Keratinocyte (primary cell): ENCODE measurements around the gene DNAI2. TPM values are rescaled to one million over a fixed set of nuclear protein-coding genes. Genes with fewer than 3 reads are reported as not detected.

Experiments used
- DNase-seq: peaks from one replicate; pipeline ENCODE4 v3.0.0-alpha.2; 2011; ENCODE audit warnings: low read depth, missing footprints, low spot score
- FAIRE-seq: peaks from 2 replicates; lab custom pipeline; 2011; peaks lifted over from hg19 to GRCh38; lab: Jason Lieb, UNC
- H2AFZ ChIP-seq: 2 replicates; pipeline ENCODE4 v1.6.0; 2012; ENCODE audit warnings: low read length, control low read depth, inconsistent platforms; ENCODE audit not compliant: control insufficient read depth
- H3K27ac ChIP-seq: 2 replicates; pipeline ENCODE4 v1.5.1; 2011; ENCODE audit warnings: low read length; ENCODE audit not compliant: control insufficient read depth, insufficient read depth
- H3K27me3 ChIP-seq: 3 replicates; pipeline ENCODE4 v1.6.0; 2011; ENCODE audit warnings: low read length; ENCODE audit not compliant: control insufficient read depth, insufficient read depth; ENCODE audit errors: extremely low read depth
- H3K36me3 ChIP-seq, 2 experiments: 2 replicates in 1 of 2; 3 replicates in 1 of 2; pipeline ENCODE4 v1.5.1; 2011; ENCODE audit warnings: low read length in 2 of 2, mild to moderate bottlenecking in 1 of 2; ENCODE audit not compliant: control insufficient read depth in 2 of 2, insufficient read depth in 2 of 2; ENCODE audit errors: extremely low read depth in 1 of 2
- H3K4me1 ChIP-seq: 3 replicates; pipeline ENCODE4 v1.5.1; 2011; ENCODE audit warnings: low read length; ENCODE audit not compliant: control insufficient read depth, insufficient read depth; ENCODE audit errors: extremely low read depth
- H3K4me2 ChIP-seq: 3 replicates; pipeline ENCODE4 v1.6.0; 2011; ENCODE audit warnings: low read depth, low read length; ENCODE audit not compliant: control insufficient read depth, insufficient read depth; ENCODE audit errors: extremely low read depth
- H3K4me3 ChIP-seq, 3 experiments: fragments of 200-600 bp in 1 of 3; sonication (generic) in 1 of 3; 2 replicates in 2 of 3; 3 replicates in 1 of 3; pipeline ENCODE4 v1.5.1; 2011 to 2016; ENCODE audit warnings: low read length in 3 of 3, mild to moderate bottlenecking in 3 of 3, control low read depth in 2 of 3, inconsistent platforms in 1 of 3, low read depth in 1 of 3, mixed read lengths in 1 of 3, mixed run types in 1 of 3, moderate library complexity in 1 of 3; ENCODE audit not compliant: control insufficient read depth in 2 of 3, insufficient read depth in 2 of 3; ENCODE audit errors: extremely low read depth in 1 of 3
- H3K79me2 ChIP-seq: 2 replicates; pipeline ENCODE4 v1.6.0; 2012; ENCODE audit warnings: low read length; ENCODE audit not compliant: control insufficient read depth, insufficient read depth
- H3K9ac ChIP-seq: 3 replicates; pipeline ENCODE4 v1.6.0; 2011; ENCODE audit warnings: low read length; ENCODE audit not compliant: control insufficient read depth, insufficient read depth; ENCODE audit errors: extremely low read depth
- H3K9me1 ChIP-seq: 3 replicates; pipeline ENCODE4 v1.6.0; 2011; ENCODE audit warnings: low read length; ENCODE audit not compliant: control insufficient read depth, insufficient read depth; ENCODE audit errors: extremely low read depth
- H3K9me3 ChIP-seq: 2 replicates; pipeline ENCODE4 v1.5.1; 2012; ENCODE audit warnings: low read depth, low read length; ENCODE audit not compliant: control insufficient read depth
- H4K20me1 ChIP-seq: 3 replicates; pipeline ENCODE4 v1.6.0; 2011; ENCODE audit warnings: low read length; ENCODE audit not compliant: control insufficient read depth, insufficient read depth; ENCODE audit errors: extremely low read depth
- EZH2 ChIP-seq: IDR thresholded peaks from one replicate; pipeline ENCODE4 v1.6.1; 2012; ENCODE audit warnings: inconsistent platforms, mild to moderate bottlenecking, low read length, moderate library complexity
- dilution Hi-C: fragments of 300-500 bp; cut with MboI; formaldehyde crosslinking; loops from one replicate; pipeline ENCODE4 v1.7.0; 2020; ENCODE audit warnings: low sequenced_read_pairs; ENCODE audit not compliant: extremely low pct_ligation_motif_present
- polyA plus RNA-seq, 5 experiments: library from polyadenylated mRNA; depleted of rRNA in 3 of 5; stranded (reverse) in 3 of 5; stranded (forward) in 1 of 5; unstranded in 1 of 5; fragments of >200 nt; gene quantifications; 1 replicate in 1 of 5; 2 replicates in 3 of 5; 3 replicates in 1 of 5; pipeline versions ENCODE4 v1.2.1 to v1.2.3, GENCODE V29; 2011 to 2012; ENCODE audit warnings: missing spikeins in 2 of 5, low read depth in 1 of 5, low replicate concordance in 1 of 5
- TF ChIP-seq, protein P1 (sequence below), 3 experiments: IDR thresholded peaks in 1 of 3; conservative IDR thresholded peaks in 1 of 3; optimal IDR thresholded peaks in 1 of 3; 2 replicates in 2 of 3; 3 replicates in 1 of 3; pipeline versions ENCODE3 to v1.5.1; 2011; ENCODE audit warnings: low read length in 3 of 3, mild to moderate bottlenecking in 3 of 3, moderate library complexity in 2 of 3, control low read depth in 1 of 3, inconsistent platforms in 1 of 3; ENCODE audit not compliant: insufficient read depth in 2 of 3; ENCODE audit errors: extremely low read depth in 1 of 3

Gene DNAI2
- polyA plus RNA-seq, 1 donor (not counting 4 experiments of a cell fraction or from before 2014, with no cell fraction given): not detected

DNA sequence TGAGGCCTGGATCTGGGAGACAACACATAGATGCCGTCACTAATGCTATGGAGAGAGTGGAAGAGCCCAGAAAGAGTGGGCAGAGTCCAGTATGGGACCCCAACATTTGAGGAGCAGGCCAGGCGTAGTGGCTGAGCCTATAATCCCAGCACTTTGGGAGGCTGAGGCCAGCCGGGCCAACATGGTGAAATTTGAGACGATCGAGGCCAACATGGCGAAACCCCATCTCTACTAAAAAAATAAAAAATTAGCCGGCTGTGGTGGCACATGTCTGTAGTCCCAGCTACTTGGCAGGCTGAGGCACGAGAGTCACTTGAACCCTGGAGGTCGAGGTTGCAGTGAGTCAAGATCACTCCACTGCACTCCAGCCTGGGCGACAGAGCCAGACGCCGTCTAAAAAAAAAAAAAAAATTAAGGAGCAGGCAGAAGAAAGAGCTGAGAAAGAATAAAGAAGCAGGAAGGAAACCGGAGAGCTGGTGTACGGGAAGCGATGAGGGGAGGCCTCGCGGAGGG is 6.0 kb upstream of the DNAI2 start:
- no peak overlapping the region for H3K9ac ChIP-seq
- dilution Hi-C loops: no loop called here
- H3K27ac ChIP-seq: no peak overlapping the region
- H3K79me2 ChIP-seq: no peaks in the 10 kb centered on the region
- FAIRE-seq (no peak), DNase-seq (no peak)
- H3K4me1 ChIP-seq: no peaks in the 10 kb centered on the region
- H3K9me1 ChIP-seq: no peaks in the 10 kb centered on the region
- no peak overlapping the region for H3K4me2 ChIP-seq
- H3K36me3 ChIP-seq: no peaks in the 10 kb centered on the region
- H3K4me3 ChIP-seq: no peak overlapping the region
- H3K27me3 ChIP-seq: peaks cover 8% of the 10 kb centered on the region
- no peaks in the 10 kb centered on the region for H3K9me3 ChIP-seq
- H4K20me1 ChIP-seq: no peaks in the 10 kb centered on the region
- H2AFZ ChIP-seq: no peak overlapping the region
- no peak for TF ChIP-seq EZH2
- TF ChIP-seq, protein P1, sequence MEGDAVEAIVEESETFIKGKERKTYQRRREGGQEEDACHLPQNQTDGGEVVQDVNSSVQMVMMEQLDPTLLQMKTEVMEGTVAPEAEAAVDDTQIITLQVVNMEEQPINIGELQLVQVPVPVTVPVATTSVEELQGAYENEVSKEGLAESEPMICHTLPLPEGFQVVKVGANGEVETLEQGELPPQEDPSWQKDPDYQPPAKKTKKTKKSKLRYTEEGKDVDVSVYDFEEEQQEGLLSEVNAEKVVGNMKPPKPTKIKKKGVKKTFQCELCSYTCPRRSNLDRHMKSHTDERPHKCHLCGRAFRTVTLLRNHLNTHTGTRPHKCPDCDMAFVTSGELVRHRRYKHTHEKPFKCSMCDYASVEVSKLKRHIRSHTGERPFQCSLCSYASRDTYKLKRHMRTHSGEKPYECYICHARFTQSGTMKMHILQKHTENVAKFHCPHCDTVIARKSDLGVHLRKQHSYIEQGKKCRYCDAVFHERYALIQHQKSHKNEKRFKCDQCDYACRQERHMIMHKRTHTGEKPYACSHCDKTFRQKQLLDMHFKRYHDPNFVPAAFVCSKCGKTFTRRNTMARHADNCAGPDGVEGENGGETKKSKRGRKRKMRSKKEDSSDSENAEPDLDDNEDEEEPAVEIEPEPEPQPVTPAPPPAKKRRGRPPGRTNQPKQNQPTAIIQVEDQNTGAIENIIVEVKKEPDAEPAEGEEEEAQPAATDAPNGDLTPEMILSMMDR (optimal IDR thresholded peaks at IDR 0.05 in 1 of 3, IDR thresholded peaks at IDR 0.05 in 1 of 3, conservative IDR thresholded peaks at IDR 0.05 in 1 of 3; ENCODE audit: extremely low read depth in 1 of 3, insufficient read depth in 2 of 3, low read length in 3 of 3): no peak

DNA sequence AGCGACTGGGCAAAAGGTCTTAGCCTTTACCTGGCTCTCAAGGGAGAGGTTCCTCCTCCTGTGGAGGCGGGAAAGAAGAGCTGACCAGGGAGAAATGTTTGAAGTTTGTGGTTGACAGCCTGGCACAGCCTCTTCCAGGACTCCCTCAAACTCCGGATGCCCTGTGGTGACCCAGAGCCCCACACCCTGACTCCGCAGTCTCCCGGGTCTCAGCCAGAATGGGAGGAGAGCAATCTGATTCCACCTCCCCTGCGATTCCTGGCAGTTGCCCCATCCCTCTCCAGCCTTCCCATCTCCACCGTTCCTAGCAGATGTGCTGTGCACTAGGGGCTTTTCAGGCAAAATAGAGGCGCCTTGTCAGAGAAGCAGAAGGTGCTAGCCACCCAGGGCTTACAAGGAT is 5.5 kb upstream of the DNAI2 start:
- dilution Hi-C loops: no loop called here
- H3K4me2 ChIP-seq: no peak overlapping the region
- no peaks in the 10 kb centered on the region for H3K9me1 ChIP-seq
- DNase-seq: no peak
- no peaks in the 10 kb centered on the region for H3K9me3 ChIP-seq
- H3K4me3 ChIP-seq: no peak overlapping the region
- H3K9ac ChIP-seq: no peak overlapping the region
- no peaks in the 10 kb centered on the region for H3K36me3 ChIP-seq
- H4K20me1 ChIP-seq: no peaks in the 10 kb centered on the region
- peaks cover 9% of the 10 kb centered on the region for H3K27me3 ChIP-seq
- H3K27ac ChIP-seq: no peak overlapping the region
- TF ChIP-seq, protein P1 (optimal IDR thresholded peaks at IDR 0.05 in 1 of 3, IDR thresholded peaks at IDR 0.05 in 1 of 3, conservative IDR thresholded peaks at IDR 0.05 in 1 of 3; ENCODE audit: extremely low read depth in 1 of 3, insufficient read depth in 2 of 3, low read length in 3 of 3): no peak
- no peak for TF ChIP-seq EZH2
- H3K4me1 ChIP-seq: no peaks in the 10 kb centered on the region
- no peaks in the 10 kb centered on the region for H3K79me2 ChIP-seq
- no peak for FAIRE-seq
- H2AFZ ChIP-seq: no peak overlapping the region
